LNCaP clone FGC (cell line): ENCODE measurements around the gene ANKRD53.

ENCODE experiments used
- DNase-seq: peaks from one replicate; pipeline ENCODE4 v3.0.0-alpha.2; 2011; ENCODE audit warnings: low read depth
- H3K4me3 ChIP-seq: 2 replicates; pipeline ENCODE4 v1.5.1; 2011; ENCODE audit warnings: mild to moderate bottlenecking, low read depth, low read length, control low read depth
- CTCF ChIP-seq: IDR thresholded peaks from 2 replicates; pipeline ENCODE4 v1.5.1; 2012; ENCODE audit warnings: mild to moderate bottlenecking; ENCODE audit not compliant: control insufficient read depth, insufficient read depth; ENCODE audit errors: extremely low read depth

ANKRD53 gene

GRCh38 chr2:70939839-70940580, 38.4 kb upstream of the ANKRD53 start:
- TF ChIP-seq CTCF = no peak
- no peak for DNase-seq
- H3K4me3 ChIP-seq = no peak overlapping the region

GRCh38 chr2:70941186-70941585, 37.2 kb upstream of the ANKRD53 start:
- no peak overlapping the region for H3K4me3 ChIP-seq
- no peak for DNase-seq
- TF ChIP-seq CTCF = no peak

GRCh38 chr2:70941701-70942100, 36.7 kb upstream of the ANKRD53 start:
- DNase-seq = no peak
- TF ChIP-seq CTCF = no peak
- no peak overlapping the region for H3K4me3 ChIP-seq

GRCh38 chr2:70942396-70943204, 35.8 kb upstream of the ANKRD53 start:
- H3K4me3 ChIP-seq = no peak overlapping the region
- TF ChIP-seq CTCF = no peak
- DNase-seq = no peak

- H3K4me3 ChIP-seq = no peak overlapping the region
- TF ChIP-seq CTCF = no peak
- DNase-seq = no peak
Observed at GRCh38 chr2:70943205-70943871, 35.1 kb upstream of the ANKRD53 start.

GRCh38 chr2:70944111-70944690, 34.2 kb upstream of the ANKRD53 start:
- no peak overlapping the region for H3K4me3 ChIP-seq
- DNase-seq = no peak
- no peak for TF ChIP-seq CTCF
